ENCODE measurements around the gene RPS6KA4.

Gene RPS6KA4

DNA sequence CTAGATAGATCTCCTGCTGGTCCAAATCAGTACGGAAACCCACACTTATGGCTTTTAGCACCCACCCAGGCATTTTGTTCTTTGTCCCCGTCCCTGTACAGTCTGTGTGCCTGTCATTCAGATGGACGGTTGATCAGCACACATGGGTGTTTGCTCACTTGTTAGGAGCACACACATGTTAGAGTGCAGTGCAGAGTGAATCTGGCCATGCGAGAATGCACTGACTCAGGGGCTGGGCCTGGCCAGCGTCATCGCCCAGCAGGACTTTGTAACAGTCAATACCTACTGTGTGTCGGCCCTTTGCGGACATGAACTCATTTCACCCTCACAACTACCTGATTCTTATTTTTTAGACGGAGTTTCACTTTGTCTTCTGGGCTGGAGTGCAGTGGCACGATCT, 3.4 kb downstream of the RPS6KA4 start:
- in situ Hi-C loops (cut with MboI; ENCODE audit: low sequenced_read_pairs) = no loop called here

DNA sequence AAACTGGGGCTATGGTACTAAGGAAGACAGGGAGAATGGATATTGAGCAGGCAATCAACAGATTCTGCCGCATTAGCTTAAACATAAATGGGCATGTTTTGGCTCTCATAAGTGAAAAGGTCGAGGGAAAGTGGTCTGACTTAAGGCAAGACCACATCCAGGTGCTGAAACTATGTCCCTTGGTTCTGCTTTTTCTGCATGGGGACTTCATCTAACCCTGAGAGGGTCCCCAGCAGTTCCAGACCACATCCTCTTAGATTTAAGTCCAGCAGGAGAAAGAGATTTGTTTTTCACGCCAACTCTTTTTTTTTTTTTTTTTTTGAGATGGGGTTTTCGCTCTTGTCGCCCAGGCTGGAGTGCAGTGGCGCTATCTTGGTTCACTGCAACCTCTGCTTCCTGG, 5.5 kb downstream of the RPS6KA4 start:
- in situ Hi-C loops (cut with MboI; ENCODE audit: low sequenced_read_pairs) = no loop called here

DNA sequence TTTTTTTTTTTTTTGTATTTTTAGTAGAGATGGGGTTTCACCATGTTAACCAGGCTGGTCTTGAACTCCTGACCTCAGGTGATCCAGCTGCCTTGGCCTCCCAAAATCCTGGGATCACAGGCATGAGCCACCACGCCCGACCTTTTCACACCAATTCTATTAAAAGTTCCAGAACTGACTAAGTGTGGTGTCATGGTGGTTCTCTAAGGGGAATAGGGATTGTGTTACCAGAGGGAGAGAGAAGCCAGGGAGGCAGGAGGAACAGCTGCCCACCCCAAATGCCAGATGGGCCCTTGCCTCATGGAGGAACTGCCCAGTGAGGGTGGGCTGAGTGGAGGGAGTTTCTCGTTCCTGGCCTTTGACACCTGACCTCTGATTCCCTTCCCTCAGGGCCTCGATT, 5.9 kb downstream of the RPS6KA4 start:
- in situ Hi-C loops (cut with MboI; ENCODE audit: low sequenced_read_pairs) = no loop called here

DNA sequence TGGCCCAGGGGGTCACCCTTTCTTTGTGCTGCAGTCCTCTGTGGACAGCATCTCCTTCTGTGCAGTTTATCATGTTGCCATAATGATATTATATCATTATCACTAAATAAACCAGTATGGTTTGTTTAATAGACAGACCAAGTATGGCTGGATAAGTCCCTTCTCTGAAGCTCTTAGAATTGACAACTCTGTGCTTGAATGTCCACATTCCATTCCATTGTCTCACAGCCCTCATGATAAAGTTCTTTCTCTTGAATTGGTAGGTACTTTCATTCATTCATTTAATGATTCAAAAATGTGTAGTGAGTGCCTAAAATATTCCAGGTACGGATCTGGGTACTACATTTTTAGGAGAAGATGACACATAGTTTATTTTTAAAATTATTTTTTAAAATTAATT, 7.8 kb downstream of the RPS6KA4 start:
- in situ Hi-C loops (cut with MboI; ENCODE audit: low sequenced_read_pairs) = no loop called here

DNA sequence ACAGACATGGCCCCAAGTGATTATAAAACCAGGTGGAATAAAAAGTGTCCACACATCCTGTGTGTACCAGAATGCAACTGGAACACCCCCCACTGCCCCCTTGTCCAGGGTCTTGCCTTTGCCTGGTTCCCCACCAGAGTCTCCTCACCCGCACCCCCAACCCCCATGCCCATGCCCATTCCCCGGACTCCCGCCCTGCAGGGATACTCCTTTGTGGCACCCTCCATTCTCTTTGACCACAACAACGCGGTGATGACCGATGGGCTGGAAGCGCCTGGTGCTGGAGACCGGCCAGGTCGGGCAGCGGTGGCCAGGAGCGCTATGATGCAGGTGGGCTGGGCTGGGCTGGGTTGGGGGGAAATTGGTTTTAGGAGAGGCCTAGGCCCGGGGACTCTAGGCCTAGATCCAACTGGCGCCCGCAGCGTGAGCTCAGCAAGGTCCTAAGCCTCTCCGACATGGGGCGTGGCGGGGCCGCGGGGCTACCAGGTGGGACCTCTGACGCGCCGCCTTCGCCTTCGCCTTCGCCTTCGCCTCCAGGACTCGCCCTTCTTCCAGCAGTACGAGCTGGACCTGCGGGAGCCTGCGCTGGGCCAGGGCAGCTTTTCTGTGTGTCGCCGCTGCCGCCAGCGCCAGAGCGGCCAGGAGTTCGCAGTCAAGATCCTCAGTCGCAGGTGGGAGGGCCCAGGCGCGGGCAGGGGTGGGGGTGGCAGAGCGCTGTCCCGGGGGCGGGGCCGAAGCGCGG, 9.1 kb downstream of the RPS6KA4 start:
- in situ Hi-C loops (cut with MboI; ENCODE audit: low sequenced_read_pairs) = no loop called here

DNA sequence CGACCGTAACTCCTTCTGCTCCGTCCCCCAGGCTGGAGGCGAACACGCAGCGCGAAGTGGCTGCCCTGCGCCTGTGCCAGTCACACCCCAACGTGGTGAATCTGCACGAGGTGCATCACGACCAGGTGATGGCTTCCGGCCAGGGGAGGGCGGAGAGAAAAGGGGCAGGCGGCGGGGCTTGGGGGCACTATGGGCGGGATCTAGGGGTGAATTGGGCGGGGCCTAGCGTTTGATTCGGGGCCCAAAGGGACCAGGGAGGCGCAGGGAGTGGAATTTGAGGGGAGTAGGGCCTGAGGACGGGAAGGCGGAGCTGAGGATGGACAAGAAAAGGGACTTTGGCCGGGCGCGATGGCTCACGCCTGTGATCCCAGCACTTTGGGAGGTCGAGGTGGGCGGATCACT, 9.7 kb downstream of the RPS6KA4 start:
- in situ Hi-C loops (cut with MboI; ENCODE audit: low sequenced_read_pairs) = no loop called here

DNA sequence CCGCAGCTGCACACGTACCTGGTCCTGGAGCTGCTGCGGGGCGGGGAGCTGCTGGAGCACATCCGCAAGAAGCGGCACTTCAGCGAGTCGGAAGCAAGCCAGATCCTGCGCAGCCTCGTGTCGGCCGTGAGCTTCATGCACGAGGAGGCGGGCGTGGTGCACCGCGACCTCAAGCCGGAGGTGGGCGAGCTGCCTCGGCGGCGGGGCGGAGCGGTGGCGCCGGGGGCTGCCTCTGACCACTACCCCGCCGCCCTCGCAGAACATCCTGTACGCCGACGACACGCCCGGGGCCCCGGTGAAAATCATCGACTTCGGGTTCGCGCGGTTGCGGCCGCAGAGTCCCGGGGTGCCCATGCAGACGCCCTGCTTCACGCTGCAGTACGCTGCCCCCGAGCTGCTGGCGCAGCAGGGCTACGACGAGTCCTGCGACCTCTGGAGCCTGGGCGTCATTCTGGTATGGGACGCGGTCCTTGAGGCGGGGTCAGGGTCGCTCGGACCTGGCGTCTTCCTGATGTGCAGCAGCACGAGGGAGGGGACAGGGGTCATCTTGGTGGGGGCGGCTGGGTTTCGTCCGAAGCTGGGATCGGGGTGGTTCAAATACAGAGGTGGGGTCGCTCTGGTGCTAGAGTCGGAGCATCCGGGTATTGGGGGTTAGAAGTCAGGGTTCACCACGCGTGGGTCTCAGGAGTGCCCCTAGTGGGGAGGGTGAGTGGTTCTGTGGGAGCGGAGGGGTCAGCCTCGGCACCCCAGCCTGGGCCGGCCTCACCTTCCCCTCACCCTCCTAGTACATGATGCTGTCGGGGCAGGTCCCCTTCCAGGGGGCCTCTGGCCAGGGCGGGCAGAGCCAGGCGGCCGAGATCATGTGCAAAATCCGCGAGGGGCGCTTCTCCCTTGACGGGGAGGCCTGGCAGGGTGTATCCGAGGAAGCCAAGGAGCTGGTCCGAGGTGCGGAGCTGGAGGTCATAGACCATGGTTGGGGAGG, 10.8 kb downstream of the RPS6KA4 start:
- in situ Hi-C loops (cut with MboI; ENCODE audit: low sequenced_read_pairs) = no loop called here

DNA sequence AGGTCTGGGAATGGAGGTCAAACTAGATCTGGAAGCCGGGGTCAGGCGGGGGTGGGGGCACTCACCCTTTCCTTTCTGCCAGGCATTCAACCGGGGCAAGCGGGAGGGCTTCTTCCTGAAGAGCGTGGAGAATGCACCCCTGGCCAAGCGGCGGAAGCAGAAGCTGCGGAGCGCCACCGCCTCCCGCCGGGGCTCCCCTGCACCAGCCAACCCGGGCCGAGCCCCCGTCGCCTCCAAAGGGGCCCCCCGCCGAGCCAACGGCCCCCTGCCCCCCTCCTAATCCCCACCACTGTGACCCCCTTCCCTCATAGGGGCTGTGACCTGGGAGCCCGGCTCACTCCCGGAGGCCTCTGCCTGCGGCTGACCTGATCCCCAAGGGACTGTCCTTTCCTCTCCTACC, 12.2 kb downstream of the RPS6KA4 start:
- in situ Hi-C loops (cut with MboI; ENCODE audit: low sequenced_read_pairs) = no loop called here

DNA sequence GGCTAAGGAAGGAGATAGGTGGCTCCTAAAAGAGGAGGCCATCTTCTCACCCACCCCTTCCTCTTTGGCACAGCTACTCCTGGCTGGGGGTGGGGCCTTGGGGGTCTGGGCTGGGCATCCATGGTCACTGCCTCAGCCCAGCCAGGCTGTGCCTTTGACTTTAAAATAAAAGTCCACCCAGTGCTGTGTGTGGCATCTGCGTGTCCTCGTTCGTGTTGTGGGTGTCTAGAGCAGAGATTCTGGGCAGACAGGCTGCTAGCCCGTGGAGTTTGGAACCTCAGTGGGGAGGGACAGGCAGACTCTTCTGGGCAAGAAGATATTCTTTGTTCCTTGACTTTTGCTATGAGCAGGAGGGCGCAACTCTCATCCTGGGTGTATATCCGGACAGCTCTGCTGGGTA, 13.1 kb downstream of the RPS6KA4 start:
- in situ Hi-C loops (cut with MboI; ENCODE audit: low sequenced_read_pairs) = no loop called here

DNA sequence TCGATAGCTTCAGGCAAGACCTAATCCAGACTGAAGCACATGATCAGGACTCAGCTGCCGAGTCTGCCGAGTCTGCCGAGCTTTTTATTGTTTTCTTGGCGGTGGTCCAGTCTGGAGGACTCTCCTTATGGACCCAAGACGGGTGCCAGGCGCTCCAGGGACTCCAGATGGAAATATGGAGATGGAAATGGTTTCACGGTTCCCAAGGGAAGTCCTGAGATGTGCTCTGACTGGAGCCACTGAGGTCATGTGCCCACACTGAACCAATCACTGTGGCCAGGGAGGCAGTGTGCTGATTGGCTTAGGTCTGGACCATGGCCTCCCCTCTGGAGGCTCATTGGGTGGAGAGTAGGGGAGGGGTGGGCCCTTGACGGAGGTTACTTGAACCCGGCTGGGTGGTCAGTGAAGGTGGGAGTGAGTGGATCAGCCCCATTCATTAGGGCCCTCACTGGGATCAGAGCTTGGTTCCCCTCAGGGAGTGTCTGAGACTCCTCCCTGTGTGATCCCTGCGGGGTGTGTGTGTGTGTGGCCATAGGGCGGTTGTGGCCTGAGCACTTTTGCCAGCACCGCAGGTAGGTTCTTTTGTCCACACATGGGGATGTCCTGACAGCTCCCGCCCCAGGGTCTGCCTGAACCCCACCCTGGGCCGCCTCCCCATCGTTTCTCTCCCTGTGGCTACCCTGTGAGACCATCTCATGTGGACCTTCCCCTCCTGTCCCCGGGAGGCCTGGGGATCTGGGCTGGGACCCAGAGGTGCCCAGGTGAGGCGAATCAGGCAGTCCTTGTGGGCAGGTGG, 14.0 kb downstream of the RPS6KA4 start:
- in situ Hi-C loops (cut with MboI; ENCODE audit: low sequenced_read_pairs) = no loop called here

DNA sequence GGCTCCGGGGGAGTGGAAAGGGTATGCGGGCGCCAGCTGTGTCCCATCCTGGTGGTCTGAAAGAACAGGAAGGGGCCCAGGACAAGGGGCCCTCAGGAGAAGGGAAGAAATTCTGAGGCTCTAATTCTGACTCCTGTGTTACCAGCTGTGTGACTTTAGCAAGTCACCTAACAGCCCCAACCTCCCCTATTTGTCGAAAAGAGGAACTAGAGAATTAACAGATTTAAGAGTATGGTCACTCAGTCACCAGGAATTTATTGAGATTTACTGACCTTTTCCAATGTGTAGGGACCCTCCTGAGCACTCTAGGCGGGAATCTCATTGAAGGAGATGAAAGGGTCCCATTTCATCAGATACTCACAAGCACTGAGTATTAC, 14.6 kb downstream of the RPS6KA4 start:
- in situ Hi-C loops (cut with MboI; ENCODE audit: low sequenced_read_pairs) = no loop called here

DNA sequence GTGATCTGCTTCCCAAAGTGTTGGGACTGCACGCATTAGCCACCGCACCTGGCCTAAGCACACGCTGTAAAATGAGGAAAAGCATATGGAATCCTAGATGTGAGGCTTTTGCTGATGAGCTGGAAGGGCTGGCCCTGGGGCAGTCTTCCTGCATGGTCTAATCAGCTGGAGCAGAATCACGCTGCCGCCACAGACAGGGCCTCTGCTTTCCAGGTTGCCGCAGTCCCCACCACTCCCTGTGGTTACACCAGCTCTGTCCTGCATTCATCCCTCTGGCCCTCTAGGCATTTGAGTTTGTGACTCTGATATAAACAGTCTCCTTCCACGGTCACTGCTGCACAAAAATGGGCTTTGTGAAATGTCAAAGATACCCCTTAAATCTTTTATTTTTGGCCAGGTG, 17.1 kb downstream of the RPS6KA4 start:
- in situ Hi-C loops (cut with MboI; ENCODE audit: low sequenced_read_pairs) = no loop called here

DNA sequence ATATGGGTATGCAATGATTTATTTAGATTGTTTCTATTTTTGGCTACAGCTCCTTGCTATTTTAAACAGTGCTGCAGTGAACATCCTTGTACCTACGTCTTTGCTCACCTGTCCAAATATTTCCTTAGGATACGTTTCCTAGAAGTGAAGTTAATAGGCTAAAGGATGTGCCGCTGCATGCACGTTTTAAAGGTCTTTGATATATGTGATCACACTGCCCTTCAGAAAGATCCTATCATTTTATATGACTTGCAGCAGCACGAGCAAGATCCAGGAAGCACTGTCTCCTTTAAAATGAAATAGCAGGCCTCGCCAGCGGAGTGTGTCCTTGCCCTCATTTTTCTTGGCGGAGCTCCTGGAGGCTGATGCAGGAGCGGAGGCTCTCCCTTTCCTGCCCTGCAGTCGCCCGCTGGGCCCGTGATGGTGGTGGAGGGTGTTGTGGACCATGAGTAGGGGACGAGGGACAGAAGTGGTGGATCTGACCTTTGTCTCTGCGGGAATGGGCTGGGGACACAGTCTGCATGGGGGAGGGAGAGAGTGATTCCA, 19.4 kb downstream of the RPS6KA4 start:
- in situ Hi-C loops (cut with MboI; ENCODE audit: low sequenced_read_pairs) = no loop called here

DNA sequence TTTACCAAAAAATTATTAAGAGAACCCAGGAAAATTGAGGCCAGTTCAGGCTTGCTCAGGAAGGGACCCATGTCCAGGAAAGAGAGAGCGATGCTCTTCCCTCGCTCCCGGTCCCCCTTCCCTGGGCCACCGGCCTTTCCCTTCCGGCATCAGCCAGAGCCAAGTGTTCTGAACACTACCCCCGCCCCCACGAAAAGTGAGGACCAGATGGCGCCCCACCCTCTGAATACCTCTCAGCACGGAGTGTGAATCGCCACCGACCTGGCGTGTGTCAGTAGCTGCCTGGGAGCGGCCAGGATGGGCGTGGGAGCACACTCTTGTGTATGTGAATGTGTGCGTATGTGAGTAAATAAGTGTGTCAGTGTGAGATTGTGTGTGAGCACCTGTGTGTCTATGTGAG, 20.2 kb downstream of the RPS6KA4 start:
- in situ Hi-C loops (cut with MboI; ENCODE audit: low sequenced_read_pairs) = no loop called here

DNA sequence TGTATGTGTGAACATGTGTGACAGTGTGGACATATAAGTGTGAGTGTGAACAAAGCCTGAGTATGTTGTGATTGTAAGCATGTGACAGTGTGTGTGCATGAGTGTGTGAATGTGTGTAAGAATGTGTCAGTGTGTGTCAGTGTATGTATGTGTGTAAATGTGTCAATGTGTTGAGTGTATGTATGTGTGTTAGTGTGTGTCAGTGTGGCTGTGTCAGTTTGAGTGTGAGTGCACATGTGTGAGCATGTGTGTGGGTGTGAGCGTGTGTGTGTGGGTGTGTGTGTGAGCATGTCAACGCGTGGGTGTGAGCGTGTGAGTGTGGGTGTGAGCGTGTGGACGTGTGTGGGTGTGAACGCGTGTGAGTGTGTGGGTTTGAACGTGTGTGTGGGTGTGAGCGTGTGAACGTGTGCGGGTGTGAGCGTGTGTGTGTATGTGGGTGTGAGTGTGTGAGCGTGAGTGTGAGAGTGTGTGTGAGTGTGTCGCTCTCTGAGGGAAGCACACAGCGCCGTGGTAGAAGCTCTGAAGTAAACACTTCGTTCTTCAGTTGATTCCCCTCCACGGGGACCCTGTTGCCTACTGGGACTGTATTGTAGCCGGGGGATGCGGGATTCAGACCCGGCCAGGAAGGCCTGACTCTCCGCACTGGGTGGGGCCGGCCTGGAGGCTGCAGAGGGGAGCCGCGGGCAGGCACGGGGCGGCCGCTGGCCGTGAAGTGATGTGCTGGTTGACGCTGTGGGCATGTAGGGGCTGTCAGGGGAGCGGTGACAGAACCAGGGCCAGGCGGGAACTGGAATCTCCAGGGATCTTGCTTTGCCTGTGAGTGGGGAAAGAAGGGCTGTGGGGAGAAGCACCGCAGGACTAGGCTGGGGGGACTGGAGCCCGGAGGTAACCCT, 21.1 kb downstream of the RPS6KA4 start:
- in situ Hi-C loops (cut with MboI; ENCODE audit: low sequenced_read_pairs) = no loop called here

DNA sequence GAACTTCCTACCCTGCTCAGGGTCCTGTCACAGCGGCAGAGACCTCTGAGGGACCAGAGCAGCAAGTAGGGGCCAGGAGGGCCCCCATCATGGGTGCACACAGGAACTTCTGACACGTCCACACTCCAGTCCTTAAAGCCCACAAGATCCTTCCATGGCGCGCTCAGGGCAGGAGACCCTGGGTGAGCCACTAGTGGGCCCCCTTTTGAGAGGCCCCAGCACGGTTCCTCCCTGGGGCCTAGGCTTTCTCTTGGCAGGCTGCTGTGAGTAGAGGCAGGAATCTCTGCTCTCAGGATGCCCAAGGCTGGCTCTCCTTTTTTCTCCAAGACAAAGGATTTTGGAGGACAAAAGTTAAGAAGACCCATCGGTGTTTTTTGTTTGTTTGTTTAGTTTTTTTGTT, 22.4 kb downstream of the RPS6KA4 start:
- in situ Hi-C loops (cut with MboI; ENCODE audit: low sequenced_read_pairs) = no loop called here

DNA sequence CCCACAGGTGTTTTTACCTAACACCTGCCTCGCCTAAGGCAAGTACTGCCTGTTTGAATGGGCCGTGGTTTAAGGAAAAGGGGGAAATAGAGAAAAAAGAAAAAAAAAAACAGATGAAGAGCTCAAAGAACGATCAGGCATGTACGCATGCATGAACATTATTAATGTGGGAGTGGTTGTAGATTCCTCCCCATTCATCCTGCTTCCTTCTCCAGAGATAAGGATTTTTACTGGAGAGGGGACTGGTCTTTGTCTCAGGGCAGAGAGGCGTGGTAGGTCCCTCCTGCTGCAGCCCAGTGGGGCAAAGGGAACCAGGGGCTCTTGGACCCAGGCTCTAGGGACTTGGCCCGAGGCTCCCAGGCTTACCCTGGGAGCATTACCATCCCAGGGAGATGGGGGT, 23.1 kb downstream of the RPS6KA4 start:
- in situ Hi-C loops (cut with MboI; ENCODE audit: low sequenced_read_pairs) = no loop called here

DNA sequence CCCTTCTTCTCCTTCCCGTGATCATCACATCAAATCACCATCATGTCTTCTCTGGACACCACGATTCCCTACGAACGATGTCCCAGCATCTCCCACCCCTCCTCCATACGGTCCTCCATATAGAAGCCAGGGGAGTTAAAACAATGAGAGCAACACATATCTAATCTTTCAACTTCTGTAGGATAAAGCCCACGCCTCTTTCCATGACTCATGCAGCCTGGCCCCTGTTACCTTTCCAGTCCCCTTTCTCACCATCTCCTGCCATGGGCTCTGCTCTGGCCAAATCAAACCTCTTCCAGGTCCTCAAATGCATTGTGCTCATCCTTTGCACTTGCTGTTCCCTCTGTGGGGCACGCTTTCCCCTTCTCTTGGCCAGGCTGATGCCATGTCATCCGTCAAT, 23.6 kb downstream of the RPS6KA4 start:
- in situ Hi-C loops (cut with MboI; ENCODE audit: low sequenced_read_pairs) = no loop called here

DNA sequence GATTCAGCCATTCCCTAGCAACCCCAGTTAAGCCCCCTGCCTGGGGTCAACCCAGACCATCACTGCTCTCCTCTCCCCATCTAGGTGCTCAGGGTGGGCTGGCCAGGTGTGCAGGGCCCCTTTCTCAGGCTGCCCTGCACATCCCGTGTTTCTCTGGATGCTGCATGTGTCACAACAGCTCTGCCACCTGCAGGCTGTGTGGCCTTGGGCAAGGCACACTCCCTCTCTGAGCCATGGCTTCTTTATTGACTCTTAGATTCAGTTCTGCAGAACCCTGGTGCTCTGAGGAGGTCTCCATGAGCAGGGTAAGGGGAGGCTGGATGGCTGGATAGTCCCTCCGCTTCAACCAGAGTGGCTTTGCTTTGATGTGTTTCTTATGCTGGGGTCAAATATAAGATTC, 24.6 kb downstream of the RPS6KA4 start:
- in situ Hi-C loops (cut with MboI; ENCODE audit: low sequenced_read_pairs) = no loop called here
